ENCODE results near the gene MYNN.

MYNN gene

GRCh38 chr3:169811631-169812331 is 38.6 kb downstream of the MYNN start:
- peak; percentile 29 for DNase-seq (ENCODE audit: low read depth, low spot score)
- POLR2A ChIA-PET: interaction anchor here (1.9 kb wide), 1 partner anchor 155 kb away, joined by 5 read pairs; the partner anchor contains the start of gene SEC62
- no peak for TF ChIP-seq CTCF (IDR thresholded peaks at IDR 0.05; ENCODE audit: insufficient read depth, low read length, missing control alignments)
- CTCF ChIA-PET: interaction anchor here (1.1 kb wide), 1 partner anchor 154 kb away, joined by 3 read pairs; no protein-coding TSS in a partner anchor
- peak overlapping the region; percentile 57 for H3K4me3 ChIP-seq (ENCODE audit: low read depth, low read length)

- ChIA-PET POLR2A (interaction anchor here (1.9 kb wide), 1 partner anchor 155 kb away, joined by 5 read pairs; the partner anchor contains the start of gene SEC62), CTCF (interaction anchor here (1.1 kb wide), 1 partner anchor 153 kb away, joined by 3 read pairs; no protein-coding TSS in a partner anchor)
- TF ChIP-seq CTCF (IDR thresholded peaks at IDR 0.05; ENCODE audit: insufficient read depth, low read length, missing control alignments): no peak
- H3K4me3 ChIP-seq (ENCODE audit: low read depth, low read length): peak within 1 kb of the TSS; percentile 57
- DNase-seq (ENCODE audit: low read depth, low spot score): no peak
These were observed 39.4 kb downstream of the MYNN start, which contains the start of the genes LRRC34 and LRRIQ4 for GRCh38 chr3:169812332-169813235. TSS of gene LRRC34 (minus strand) at chr3:169812904. CDS start at chr3:169812548, 356 bp downstream. TSS of gene LRRIQ4 (plus strand) at chr3:169812870. CDS start at chr3:169821922, 9,052 bp downstream.

GRCh38 chr3:169813278-169813677 is 40.1 kb downstream of the MYNN start:
- ChIA-PET POLR2A (no interaction called here), CTCF (no interaction called here)
- no peak for TF ChIP-seq CTCF (IDR thresholded peaks at IDR 0.05; ENCODE audit: insufficient read depth, low read length, missing control alignments)
- peak overlapping the region; percentile 57 for H3K4me3 ChIP-seq (ENCODE audit: low read depth, low read length)
- no peak for DNase-seq (ENCODE audit: low read depth, low spot score)

GRCh38 chr3:169813757-169814517 is 40.7 kb downstream of the MYNN start:
- ChIA-PET CTCF (no interaction called here), POLR2A (no interaction called here)
- DNase-seq (ENCODE audit: low read depth, low spot score): no peak
- H3K4me3 ChIP-seq (ENCODE audit: low read depth, low read length): peak overlapping the region; percentile 57
- peak; percentile 19 for TF ChIP-seq CTCF (IDR thresholded peaks at IDR 0.05; ENCODE audit: insufficient read depth, low read length, missing control alignments)

GRCh38 chr3:169815590-169816150 is 42.5 kb downstream of the MYNN start:
- DNase-seq (ENCODE audit: low read depth, low spot score): no peak
- ChIA-PET CTCF (no interaction called here), POLR2A (no interaction called here)
- no peak for TF ChIP-seq CTCF (IDR thresholded peaks at IDR 0.05; ENCODE audit: insufficient read depth, low read length, missing control alignments)
- H3K4me3 ChIP-seq (ENCODE audit: low read depth, low read length): no peak overlapping the region
